ENCODE results near the gene ADAMTS12.
A peak's percentile ranks its signal among the peaks of the same experiment; 100 is the strongest.

Gene ADAMTS12

GRCh38 chr5:33688526-33688925, 203.3 kb downstream of the ADAMTS12 start:
- Histone ChIP-seq H3K4me3 (ENCODE audit: severe bottlenecking) (no peak overlapping the region), H3K36me3 (ENCODE audit: low read depth) (no peaks in the 10 kb centered on the region), H3K9me3 (ENCODE audit: severe bottlenecking) (peaks cover 2% of the 10 kb centered on the region), H3K27ac (ENCODE audit: poor library complexity, severe bottlenecking) (no peak overlapping the region), H3K4me1 (ENCODE audit: insufficient read depth, poor library complexity, severe bottlenecking) (no peaks in the 10 kb centered on the region), H3K27me3 (ENCODE audit: insufficient read depth, poor library complexity, severe bottlenecking) (peaks cover under 1% of the 10 kb centered on the region)
- ATAC-seq (ENCODE audit: low read depth): no peak
- no peak for TF ChIP-seq CTCF (IDR thresholded peaks at IDR 0.05; ENCODE audit: poor library complexity, severe bottlenecking)
- no peak for DNase-seq (ENCODE audit: low spot score)

- Histone ChIP-seq H3K27me3 (ENCODE audit: insufficient read depth, poor library complexity, severe bottlenecking) (no peaks in the 10 kb centered on the region), H3K4me1 (ENCODE audit: insufficient read depth, poor library complexity, severe bottlenecking) (no peaks in the 10 kb centered on the region), H3K4me3 (ENCODE audit: severe bottlenecking) (no peak overlapping the region), H3K36me3 (ENCODE audit: low read depth) (no peaks in the 10 kb centered on the region), H3K27ac (ENCODE audit: poor library complexity, severe bottlenecking) (no peak overlapping the region), H3K9me3 (ENCODE audit: severe bottlenecking) (no peaks in the 10 kb centered on the region)
- no peak for ATAC-seq (ENCODE audit: low read depth)
- no peak for TF ChIP-seq CTCF (IDR thresholded peaks at IDR 0.05; ENCODE audit: poor library complexity, severe bottlenecking)
- no peak for DNase-seq (ENCODE audit: low spot score)
These were observed 203.7 kb downstream of the ADAMTS12 start for GRCh38 chr5:33688066-33688465.

GRCh38 chr5:33685873-33686755, 205.7 kb downstream of the ADAMTS12 start:
- H3K9me3 ChIP-seq (ENCODE audit: severe bottlenecking): no peaks in the 10 kb centered on the region
- no peaks in the 10 kb centered on the region for H3K27me3 ChIP-seq (ENCODE audit: insufficient read depth, poor library complexity, severe bottlenecking)
- no peak for ATAC-seq (ENCODE audit: low read depth)
- no peak for DNase-seq (ENCODE audit: low spot score)
- no peaks in the 10 kb centered on the region for H3K4me1 ChIP-seq (ENCODE audit: insufficient read depth, poor library complexity, severe bottlenecking)
- no peak for TF ChIP-seq CTCF (IDR thresholded peaks at IDR 0.05; ENCODE audit: poor library complexity, severe bottlenecking)
- H3K27ac ChIP-seq (ENCODE audit: poor library complexity, severe bottlenecking): no peak overlapping the region
- H3K4me3 ChIP-seq (ENCODE audit: severe bottlenecking): no peak overlapping the region
- H3K36me3 ChIP-seq (ENCODE audit: low read depth): no peaks in the 10 kb centered on the region

- no peaks in the 10 kb centered on the region for H3K4me1 ChIP-seq (ENCODE audit: insufficient read depth, poor library complexity, severe bottlenecking)
- DNase-seq (ENCODE audit: low spot score): no peak
- H3K4me3 ChIP-seq (ENCODE audit: severe bottlenecking): no peak overlapping the region
- no peaks in the 10 kb centered on the region for H3K36me3 ChIP-seq (ENCODE audit: low read depth)
- H3K27me3 ChIP-seq (ENCODE audit: insufficient read depth, poor library complexity, severe bottlenecking): no peaks in the 10 kb centered on the region
- H3K9me3 ChIP-seq (ENCODE audit: severe bottlenecking): no peaks in the 10 kb centered on the region
- no peak overlapping the region for H3K27ac ChIP-seq (ENCODE audit: poor library complexity, severe bottlenecking)
- peak; percentile 36; the same call in 1 of the 3 replicates for ATAC-seq (ENCODE audit: low read depth)
- no peak for TF ChIP-seq CTCF (IDR thresholded peaks at IDR 0.05; ENCODE audit: poor library complexity, severe bottlenecking)
These were observed 207.2 kb downstream of the ADAMTS12 start for GRCh38 chr5:33684496-33685159.

All from RWPE2 (cell line).